SK-N-SH (cell line): ENCODE results near the gene VWA3A.

Source experiments
- POLR2AphosphoS5 ChIP-seq: IDR thresholded peaks from 2 replicates; pipeline ENCODE4 v1.6.1; 2012; ENCODE audit warnings: low read depth, low read length
- RFX5 ChIP-seq: IDR thresholded peaks from 2 replicates; pipeline ENCODE4 v1.6.1; 2012; ENCODE audit warnings: mild to moderate bottlenecking, improper control_type of control experiment, low read length
- SIN3A ChIP-seq: IDR thresholded peaks from 2 replicates; pipeline ENCODE4 v1.6.1; 2012; ENCODE audit warnings: low read depth, mild to moderate bottlenecking, low read length, moderate library complexity, borderline replicate concordance
- TF ChIP-seq, protein P1 (sequence below): fragments of 200-600 bp; sonication (generic); IDR thresholded peaks from 2 replicates; pipeline ENCODE4 v1.6.1; 2017; ENCODE audit warnings: antibody characterized with exemption, mild to moderate bottlenecking, moderate library complexity
- TF ChIP-seq, protein P2 (sequence below): fragments of 150-350 bp; IDR thresholded peaks from 2 replicates; pipeline ENCODE4 v1.6.1; 2017; ENCODE audit warnings: antibody characterized with exemption, low read length, low read depth, borderline replicate concordance
- TF ChIP-seq, protein P3 (sequence below): IDR thresholded peaks from 2 replicates; pipeline ENCODE4; 2012
- TF ChIP-seq, protein P4 (sequence below): IDR thresholded peaks from 2 replicates; pipeline ENCODE4 v1.4.0; 2012; ENCODE audit warnings: low read depth, borderline replicate concordance

DNA sequence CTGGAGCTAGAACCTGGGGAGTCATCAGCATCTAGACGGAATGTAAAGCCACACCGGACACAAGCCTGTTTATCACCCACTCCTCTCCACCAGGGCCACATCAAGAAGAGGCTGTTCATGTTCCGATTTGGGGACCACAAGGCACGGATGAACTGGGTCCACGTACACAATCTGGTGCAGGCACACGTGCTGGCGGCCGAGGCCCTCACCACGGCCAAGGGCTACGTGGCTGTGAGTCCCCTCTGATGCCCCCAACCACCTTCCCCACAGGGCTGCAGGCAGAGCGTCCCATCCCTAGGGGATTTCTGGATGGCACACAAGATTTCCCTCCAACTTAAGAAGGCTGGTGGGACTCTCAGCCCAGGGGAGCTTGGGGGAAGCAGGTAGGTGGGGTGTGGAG, 89.1 kb downstream of the VWA3A start:
- TF ChIP-seq RFX5, result no peak
- TF ChIP-seq, protein P1, sequence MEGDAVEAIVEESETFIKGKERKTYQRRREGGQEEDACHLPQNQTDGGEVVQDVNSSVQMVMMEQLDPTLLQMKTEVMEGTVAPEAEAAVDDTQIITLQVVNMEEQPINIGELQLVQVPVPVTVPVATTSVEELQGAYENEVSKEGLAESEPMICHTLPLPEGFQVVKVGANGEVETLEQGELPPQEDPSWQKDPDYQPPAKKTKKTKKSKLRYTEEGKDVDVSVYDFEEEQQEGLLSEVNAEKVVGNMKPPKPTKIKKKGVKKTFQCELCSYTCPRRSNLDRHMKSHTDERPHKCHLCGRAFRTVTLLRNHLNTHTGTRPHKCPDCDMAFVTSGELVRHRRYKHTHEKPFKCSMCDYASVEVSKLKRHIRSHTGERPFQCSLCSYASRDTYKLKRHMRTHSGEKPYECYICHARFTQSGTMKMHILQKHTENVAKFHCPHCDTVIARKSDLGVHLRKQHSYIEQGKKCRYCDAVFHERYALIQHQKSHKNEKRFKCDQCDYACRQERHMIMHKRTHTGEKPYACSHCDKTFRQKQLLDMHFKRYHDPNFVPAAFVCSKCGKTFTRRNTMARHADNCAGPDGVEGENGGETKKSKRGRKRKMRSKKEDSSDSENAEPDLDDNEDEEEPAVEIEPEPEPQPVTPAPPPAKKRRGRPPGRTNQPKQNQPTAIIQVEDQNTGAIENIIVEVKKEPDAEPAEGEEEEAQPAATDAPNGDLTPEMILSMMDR, result no peak
- no peak for TF ChIP-seq SIN3A
- TF ChIP-seq, protein P2, sequence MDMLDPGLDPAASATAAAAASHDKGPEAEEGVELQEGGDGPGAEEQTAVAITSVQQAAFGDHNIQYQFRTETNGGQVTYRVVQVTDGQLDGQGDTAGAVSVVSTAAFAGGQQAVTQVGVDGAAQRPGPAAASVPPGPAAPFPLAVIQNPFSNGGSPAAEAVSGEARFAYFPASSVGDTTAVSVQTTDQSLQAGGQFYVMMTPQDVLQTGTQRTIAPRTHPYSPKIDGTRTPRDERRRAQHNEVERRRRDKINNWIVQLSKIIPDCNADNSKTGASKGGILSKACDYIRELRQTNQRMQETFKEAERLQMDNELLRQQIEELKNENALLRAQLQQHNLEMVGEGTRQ, result no peak
- TF ChIP-seq POLR2AphosphoS5, result no peak
- TF ChIP-seq, protein P3, sequence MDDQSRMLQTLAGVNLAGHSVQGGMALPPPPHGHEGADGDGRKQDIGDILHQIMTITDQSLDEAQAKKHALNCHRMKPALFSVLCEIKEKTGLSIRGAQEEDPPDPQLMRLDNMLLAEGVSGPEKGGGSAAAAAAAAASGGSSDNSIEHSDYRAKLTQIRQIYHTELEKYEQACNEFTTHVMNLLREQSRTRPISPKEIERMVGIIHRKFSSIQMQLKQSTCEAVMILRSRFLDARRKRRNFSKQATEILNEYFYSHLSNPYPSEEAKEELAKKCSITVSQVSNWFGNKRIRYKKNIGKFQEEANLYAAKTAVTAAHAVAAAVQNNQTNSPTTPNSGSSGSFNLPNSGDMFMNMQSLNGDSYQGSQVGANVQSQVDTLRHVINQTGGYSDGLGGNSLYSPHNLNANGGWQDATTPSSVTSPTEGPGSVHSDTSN, result no peak
- TF ChIP-seq, protein P4, sequence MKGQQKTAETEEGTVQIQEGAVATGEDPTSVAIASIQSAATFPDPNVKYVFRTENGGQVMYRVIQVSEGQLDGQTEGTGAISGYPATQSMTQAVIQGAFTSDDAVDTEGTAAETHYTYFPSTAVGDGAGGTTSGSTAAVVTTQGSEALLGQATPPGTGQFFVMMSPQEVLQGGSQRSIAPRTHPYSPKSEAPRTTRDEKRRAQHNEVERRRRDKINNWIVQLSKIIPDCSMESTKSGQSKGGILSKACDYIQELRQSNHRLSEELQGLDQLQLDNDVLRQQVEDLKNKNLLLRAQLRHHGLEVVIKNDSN, result no peak
